GM19099 (cell line): Measurements from ENCODE around the gene KCNG3.

Source experiments
- POLR2A ChIP-seq: IDR thresholded peaks from 3 replicates; pipeline ENCODE4 v1.6.1; 2011; ENCODE audit warnings: low read depth; ENCODE audit not compliant: insufficient read length; ENCODE audit errors: extremely low read depth

Gene KCNG3

DNA sequence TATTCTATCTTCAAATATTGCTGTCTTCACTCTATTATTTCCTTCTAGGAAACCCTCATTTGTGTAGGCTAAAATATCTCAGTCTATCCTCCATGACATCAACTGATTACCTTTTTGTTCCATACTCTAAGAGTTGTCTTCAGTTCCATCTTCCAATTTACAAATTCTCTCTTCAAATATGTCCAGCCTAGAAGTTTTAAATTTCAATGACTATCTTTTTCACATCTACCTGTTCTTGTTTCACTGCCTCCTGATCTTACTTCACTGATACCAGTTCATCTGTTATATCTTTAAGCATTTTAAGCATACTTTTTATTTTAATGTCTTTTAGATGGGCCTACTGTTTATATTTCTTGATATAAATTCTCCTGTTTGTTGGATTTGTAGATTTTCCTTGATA, 79.1 kb downstream of the KCNG3 start:
- TF ChIP-seq POLR2A, result no peak

- TF ChIP-seq POLR2A, result no peak
Measured at GRCh38 chr2:42414158-42414557, 79.6 kb downstream of the KCNG3 start.

DNA sequence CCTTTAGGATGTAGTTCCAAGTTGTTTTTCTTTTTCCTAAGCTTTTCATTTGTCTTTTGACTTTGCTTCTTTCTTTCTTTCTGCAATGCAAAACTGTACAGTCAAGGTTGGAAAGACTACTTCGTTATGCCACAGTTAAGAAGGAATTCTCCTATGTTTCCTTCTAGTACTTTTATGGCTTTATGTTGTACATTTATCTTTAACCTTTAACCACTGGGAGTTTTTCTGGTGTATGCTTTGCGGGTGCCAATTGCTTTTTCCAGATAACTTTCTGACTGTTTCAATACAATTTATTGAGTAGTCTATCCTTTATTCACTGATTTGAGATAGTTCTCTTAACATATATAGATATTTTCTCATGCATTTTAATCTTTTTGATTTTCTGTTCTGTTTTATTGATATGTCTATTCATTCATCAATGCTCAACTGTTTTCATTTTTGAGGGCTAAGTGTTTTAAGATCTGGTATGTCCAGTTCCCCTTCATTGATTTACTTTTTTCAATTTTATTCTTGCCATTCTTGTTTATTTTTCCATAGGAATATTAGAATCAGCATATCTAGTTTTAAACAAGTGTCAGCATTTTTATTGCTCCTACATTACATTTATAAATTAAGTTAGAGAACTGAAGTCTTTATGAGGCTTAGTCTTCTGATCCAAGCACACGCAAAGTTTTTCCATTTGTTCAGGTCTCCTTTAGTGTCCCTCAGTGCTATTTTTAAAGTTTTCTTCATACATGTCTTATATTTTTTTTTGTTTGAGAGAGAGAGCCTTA, 82.9 kb downstream of the KCNG3 start:
- no peak for TF ChIP-seq POLR2A

DNA sequence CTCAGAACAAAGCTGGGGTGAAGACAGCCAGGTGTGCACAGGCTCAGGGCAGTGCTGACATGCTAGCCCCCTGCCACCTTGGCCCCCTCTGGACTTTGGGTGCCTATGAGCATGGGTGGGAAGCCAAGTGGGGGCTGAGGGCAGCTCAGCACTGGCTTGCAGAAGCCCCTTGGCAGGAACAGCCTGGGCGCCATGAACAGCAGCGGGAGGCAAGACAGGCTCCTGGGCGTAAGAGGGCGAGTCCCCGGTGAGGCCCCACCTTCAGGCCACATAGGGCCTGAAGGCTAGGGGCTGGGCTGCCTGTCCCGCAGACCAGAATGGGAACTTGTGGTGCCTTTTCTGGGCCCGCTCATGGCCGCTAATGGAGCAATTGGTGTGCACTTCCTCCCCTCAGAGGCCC, 85.8 kb downstream of the KCNG3 start:
- no peak for TF ChIP-seq POLR2A

DNA sequence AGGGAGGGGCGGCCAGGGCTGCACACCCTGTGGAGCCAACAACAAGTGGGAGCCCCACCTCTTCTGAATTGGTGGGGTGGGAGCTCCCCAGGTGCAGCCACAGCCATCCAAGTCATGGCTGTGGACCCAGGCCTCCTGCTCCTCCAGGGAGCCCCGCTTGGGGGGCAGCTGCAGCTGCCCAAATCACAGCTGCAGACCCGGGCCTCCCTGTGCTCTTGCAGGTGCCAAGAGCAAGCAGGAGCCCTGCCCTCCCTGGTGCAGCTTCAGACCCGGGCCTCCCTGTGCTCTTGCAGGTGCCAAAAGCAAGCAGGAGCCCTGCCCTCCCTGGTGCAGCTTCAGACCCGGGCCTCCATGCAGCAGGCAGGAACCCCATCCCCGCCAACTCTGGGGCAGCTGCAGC, 86.3 kb downstream of the KCNG3 start:
- TF ChIP-seq POLR2A, result no peak

- no peak for TF ChIP-seq POLR2A
Measured at GRCh38 chr2:42404676-42405075, 89.1 kb downstream of the KCNG3 start.

- TF ChIP-seq POLR2A, result no peak
Measured at GRCh38 chr2:42401773-42402172, 92.0 kb downstream of the KCNG3 start.

GRCh38 chr2:42392191-42392590, 101.6 kb downstream of the KCNG3 start:
- TF ChIP-seq POLR2A, result no peak
